ENCODE results near the gene ADGRB2.

ADGRB2 gene

GRCh38 chr1:31761883-31762282 lies 2.3 kb downstream of the ADGRB2 start:
- Histone ChIP-seq H2BK120ac (ENCODE audit: low read depth, low read length) (peak overlapping the region; percentile 58), H2AK5ac (ENCODE audit: low read depth, low read length) (peak overlapping the region; percentile 54), H3K4me1 (ENCODE audit: control insufficient read depth in 2 of 2, insufficient read depth in 1 of 2, low read depth in 1 of 2, low read length in 2 of 2) (peaks cover 48% of the 10 kb centered on the region in 2 donors), H3K4me3 (ENCODE audit: low read length in 2 of 2) (no peak overlapping the region), H4K91ac (ENCODE audit: low read depth, low read length, poor library complexity) (no peak overlapping the region), H3K9me3 (replicated peaks in 1 of 2; ENCODE audit: control insufficient read depth in 2 of 2, insufficient read depth in 1 of 2, low read depth in 1 of 2, low read length in 2 of 2) (no peaks in the 10 kb centered on the region), H3K9ac (ENCODE audit: low read depth, low read length, poor library complexity) (no peak overlapping the region), H4K8ac (ENCODE audit: low read depth, low read length) (no peak overlapping the region), H3K14ac (ENCODE audit: low read length) (no peak overlapping the region), H2BK5ac (ENCODE audit: low read length) (no peak overlapping the region), H2AFZ (ENCODE audit: low read length) (no peak overlapping the region), H3K79me1 (ENCODE audit: low read depth, low read length) (no peaks in the 10 kb centered on the region), H3K4ac (ENCODE audit: low read length) (no peak overlapping the region), H3K27ac (replicated peaks; ENCODE audit: low read length) (no peak overlapping the region), H3K36me3 (replicated peaks in 1 of 2; ENCODE audit: control insufficient read depth in 2 of 2, insufficient read depth in 2 of 2, low read length in 2 of 2) (no peaks in the 10 kb centered on the region), H3K18ac (ENCODE audit: low read length) (no peak overlapping the region), H2BK12ac (ENCODE audit: low read length) (no peak overlapping the region), H3K27me3 (ENCODE audit: control insufficient read depth in 3 of 3, insufficient read depth in 3 of 3, low read depth in 1 of 3, low read length in 3 of 3) (peaks cover 0 to 39% (median 15%) of the 10 kb centered on the region in 3 experiments), H3K23ac (ENCODE audit: low read depth, low read length, poor library complexity) (peak overlapping the region; percentile 32), H3K4me2 (ENCODE audit: insufficient read depth, low read length, poor library complexity, severe bottlenecking) (no peak overlapping the region), H2BK15ac (ENCODE audit: low read length) (peak overlapping the region; percentile 96)
- no peak for DNase-seq (ENCODE audit: low spot score)
- no CpG with 5 or more reads among the region's 6 CpGs for WGBS, 2 donors (ENCODE audit: extremely low coverage in 2 of 2, insufficient read length in 2 of 2, insufficient replicate concordance in 1 of 2)

GRCh38 chr1:31760471-31761470 lies 3.4 kb downstream of the ADGRB2 start:
- no peak overlapping the region for H3K9ac ChIP-seq (ENCODE audit: low read depth, low read length, poor library complexity)
- peak overlapping the region; percentile 98 for H3K4me2 ChIP-seq (ENCODE audit: insufficient read depth, low read length, poor library complexity, severe bottlenecking)
- H2BK5ac ChIP-seq (ENCODE audit: low read length): peak overlapping the region; percentile 58
- WGBS, 2 donors (ENCODE audit: extremely low coverage in 2 of 2, insufficient read length in 2 of 2, insufficient replicate concordance in 1 of 2): no CpG with 5 or more reads among the region's 63 CpGs
- peak overlapping the region; percentile 24 for H2BK120ac ChIP-seq (ENCODE audit: low read depth, low read length)
- H2BK15ac ChIP-seq (ENCODE audit: low read length): peak overlapping the region; percentile 19
- H3K9me3 ChIP-seq (replicated peaks in 1 of 2; ENCODE audit: control insufficient read depth in 2 of 2, insufficient read depth in 1 of 2, low read depth in 1 of 2, low read length in 2 of 2): no peaks in the 10 kb centered on the region
- no peak overlapping the region for H4K8ac ChIP-seq (ENCODE audit: low read depth, low read length)
- no peak overlapping the region for H4K91ac ChIP-seq (ENCODE audit: low read depth, low read length, poor library complexity)
- H3K14ac ChIP-seq (ENCODE audit: low read length): peak overlapping the region; percentile 26
- peaks cover 44 to 48% of the 10 kb centered on the region in 2 donors for H3K4me1 ChIP-seq (ENCODE audit: control insufficient read depth in 2 of 2, insufficient read depth in 1 of 2, low read depth in 1 of 2, low read length in 2 of 2)
- DNase-seq (ENCODE audit: low spot score): peak; percentile 82
- H3K79me1 ChIP-seq (ENCODE audit: low read depth, low read length): no peaks in the 10 kb centered on the region
- no peak overlapping the region for H3K4ac ChIP-seq (ENCODE audit: low read length)
- H2AK5ac ChIP-seq (ENCODE audit: low read depth, low read length): no peak overlapping the region
- peak overlapping the region; percentile 48 for H3K23ac ChIP-seq (ENCODE audit: low read depth, low read length, poor library complexity)
- H3K18ac ChIP-seq (ENCODE audit: low read length): peak overlapping the region; percentile 98
- peak overlapping the region; percentile 52 to 83 for H3K4me3 ChIP-seq (ENCODE audit: low read length in 2 of 2)
- peak overlapping the region; percentile 64 for H2BK12ac ChIP-seq (ENCODE audit: low read length)
- H2AFZ ChIP-seq (ENCODE audit: low read length): peak overlapping the region; percentile 99
- peak overlapping the region; percentile 91 for H3K27ac ChIP-seq (replicated peaks; ENCODE audit: low read length)
- no peaks in the 10 kb centered on the region for H3K36me3 ChIP-seq (replicated peaks in 1 of 2; ENCODE audit: control insufficient read depth in 2 of 2, insufficient read depth in 2 of 2, low read length in 2 of 2)
- H3K27me3 ChIP-seq (ENCODE audit: control insufficient read depth in 3 of 3, insufficient read depth in 3 of 3, low read depth in 1 of 3, low read length in 3 of 3): peaks cover 0 to 28% (median 15%) of the 10 kb centered on the region in 3 experiments

- Histone ChIP-seq H2AFZ (ENCODE audit: low read length) (no peak overlapping the region), H3K9me3 (replicated peaks in 1 of 2; ENCODE audit: control insufficient read depth in 2 of 2, insufficient read depth in 1 of 2, low read depth in 1 of 2, low read length in 2 of 2) (no peaks in the 10 kb centered on the region), H4K91ac (ENCODE audit: low read depth, low read length, poor library complexity) (no peak overlapping the region), H3K23ac (ENCODE audit: low read depth, low read length, poor library complexity) (no peak overlapping the region), H3K79me1 (ENCODE audit: low read depth, low read length) (no peaks in the 10 kb centered on the region), H3K36me3 (replicated peaks in 1 of 2; ENCODE audit: control insufficient read depth in 2 of 2, insufficient read depth in 2 of 2, low read length in 2 of 2) (peaks cover 0 to 2% of the 10 kb centered on the region in 2 donors), H3K4ac (ENCODE audit: low read length) (no peak overlapping the region), H2BK12ac (ENCODE audit: low read length) (no peak overlapping the region), H3K4me2 (ENCODE audit: insufficient read depth, low read length, poor library complexity, severe bottlenecking) (no peak overlapping the region), H4K8ac (ENCODE audit: low read depth, low read length) (no peak overlapping the region), H2BK15ac (ENCODE audit: low read length) (no peak overlapping the region), H3K27me3 (ENCODE audit: control insufficient read depth in 3 of 3, insufficient read depth in 3 of 3, low read depth in 1 of 3, low read length in 3 of 3) (peaks cover 0 to 15% (median 9%) of the 10 kb centered on the region in 3 experiments), H2BK120ac (ENCODE audit: low read depth, low read length) (no peak overlapping the region), H3K4me3 (ENCODE audit: low read length in 2 of 2) (peak overlapping the region in 1 of 2 donors; percentile 52), H3K18ac (ENCODE audit: low read length) (no peak overlapping the region), H3K14ac (ENCODE audit: low read length) (no peak overlapping the region), H2BK5ac (ENCODE audit: low read length) (no peak overlapping the region), H2AK5ac (ENCODE audit: low read depth, low read length) (no peak overlapping the region), H3K27ac (replicated peaks; ENCODE audit: low read length) (no peak overlapping the region), H3K9ac (ENCODE audit: low read depth, low read length, poor library complexity) (no peak overlapping the region), H3K4me1 (ENCODE audit: control insufficient read depth in 2 of 2, insufficient read depth in 1 of 2, low read depth in 1 of 2, low read length in 2 of 2) (peaks cover 32 to 40% of the 10 kb centered on the region in 2 donors)
- no CpG with 5 or more reads among the region's 10 CpGs for WGBS, 2 donors (ENCODE audit: extremely low coverage in 2 of 2, insufficient read length in 2 of 2, insufficient replicate concordance in 1 of 2)
- no peak for DNase-seq (ENCODE audit: low spot score)
These were observed 4.7 kb downstream of the ADGRB2 start for GRCh38 chr1:31759298-31760023.

GRCh38 chr1:31758823-31759222 lies 5.3 kb downstream of the ADGRB2 start:
- H3K27ac ChIP-seq (replicated peaks; ENCODE audit: low read length): no peak overlapping the region
- DNase-seq (ENCODE audit: low spot score): no peak
- no peak overlapping the region for H4K8ac ChIP-seq (ENCODE audit: low read depth, low read length)
- H2BK120ac ChIP-seq (ENCODE audit: low read depth, low read length): no peak overlapping the region
- H3K4me3 ChIP-seq (ENCODE audit: low read length in 2 of 2): no peak overlapping the region
- H3K36me3 ChIP-seq (replicated peaks in 1 of 2; ENCODE audit: control insufficient read depth in 2 of 2, insufficient read depth in 2 of 2, low read length in 2 of 2): peaks cover 0 to 2% of the 10 kb centered on the region in 2 donors
- H3K9me3 ChIP-seq (replicated peaks in 1 of 2; ENCODE audit: control insufficient read depth in 2 of 2, insufficient read depth in 1 of 2, low read depth in 1 of 2, low read length in 2 of 2): no peaks in the 10 kb centered on the region
- no peak overlapping the region for H3K23ac ChIP-seq (ENCODE audit: low read depth, low read length, poor library complexity)
- peaks cover 32 to 39% of the 10 kb centered on the region in 2 donors for H3K4me1 ChIP-seq (ENCODE audit: control insufficient read depth in 2 of 2, insufficient read depth in 1 of 2, low read depth in 1 of 2, low read length in 2 of 2)
- H2BK15ac ChIP-seq (ENCODE audit: low read length): no peak overlapping the region
- H3K27me3 ChIP-seq (ENCODE audit: control insufficient read depth in 3 of 3, insufficient read depth in 3 of 3, low read depth in 1 of 3, low read length in 3 of 3): peaks cover 0 to 14% (median 9%) of the 10 kb centered on the region in 3 experiments
- H3K79me1 ChIP-seq (ENCODE audit: low read depth, low read length): no peaks in the 10 kb centered on the region
- no peak overlapping the region for H3K9ac ChIP-seq (ENCODE audit: low read depth, low read length, poor library complexity)
- no peak overlapping the region for H3K4ac ChIP-seq (ENCODE audit: low read length)
- H2AFZ ChIP-seq (ENCODE audit: low read length): no peak overlapping the region
- H3K18ac ChIP-seq (ENCODE audit: low read length): no peak overlapping the region
- H4K91ac ChIP-seq (ENCODE audit: low read depth, low read length, poor library complexity): no peak overlapping the region
- peak overlapping the region; percentile 82 for H2BK12ac ChIP-seq (ENCODE audit: low read length)
- H3K4me2 ChIP-seq (ENCODE audit: insufficient read depth, low read length, poor library complexity, severe bottlenecking): no peak overlapping the region
- WGBS, 2 donors (ENCODE audit: extremely low coverage in 2 of 2, insufficient read length in 2 of 2, insufficient replicate concordance in 1 of 2): no CpG with 5 or more reads among the region's 7 CpGs
- no peak overlapping the region for H2AK5ac ChIP-seq (ENCODE audit: low read depth, low read length)
- no peak overlapping the region for H2BK5ac ChIP-seq (ENCODE audit: low read length)
- no peak overlapping the region for H3K14ac ChIP-seq (ENCODE audit: low read length)

Measured in neuronal stem cell (in vitro differentiated cells).